IMR-90 (cell line): Measurements from ENCODE around the gene STOM. TPM values are rescaled to one million over a fixed set of nuclear protein-coding genes. Genes with fewer than 3 reads are reported as not detected.

Experiments used
- ATAC-seq: fragments of 200-7000 bp; cut with Tn5 transposase; 2 replicates; pipeline ENCODE4 v1.9.1; 2020; ENCODE audit warnings: low read depth, mild to moderate bottlenecking, moderate library complexity
- BruUV-seq: library from RNA; stranded (reverse); fragments of 400-500 nt; replicated peaks from 2 replicates; lab custom pipeline; 2021; lab: Mats Ljungman, UMichigan
- CTCF ChIA-PET: fragments of 300-600 bp; formaldehyde crosslinking; extraction: SDS; loops from one replicate; lab custom pipeline; 2021; ENCODE audit warnings: antibody characterized with exemption; lab: Yijun Ruan, JAX
- POLR2A ChIA-PET: fragments of 300-600 bp; sonication (Branson Sonifier 250); formaldehyde crosslinking; loops from one replicate; lab custom pipeline; 2022; ENCODE audit warnings: antibody characterized with exemption; ENCODE audit not compliant: unreplicated experiment; lab: Charles Lee
- DNase-seq: peaks from one replicate; pipeline ENCODE4 v3.0.0; 2013
- H2AFZ ChIP-seq: replicated peaks from 2 replicates; pipeline ENCODE3; 2013; ENCODE audit warnings: low read length, mild to moderate bottlenecking; ENCODE audit not compliant: poor library complexity
- H2AK5ac ChIP-seq: 2 replicates; pipeline ENCODE4 v1.6.1; 2013; ENCODE audit warnings: low read depth, low read length, inconsistent platforms
- H2AK9ac ChIP-seq: replicated peaks from 2 replicates; pipeline ENCODE3; 2013; ENCODE audit warnings: mild to moderate bottlenecking, low read depth, low read length, moderate library complexity; ENCODE audit not compliant: poor library complexity
- H2BK120ac ChIP-seq: 2 replicates; pipeline ENCODE4 v1.6.1; 2013; ENCODE audit warnings: low read depth, low read length, inconsistent platforms
- H2BK15ac ChIP-seq: 3 replicates; pipeline ENCODE4 v1.6.1; 2013; ENCODE audit warnings: low read depth, low read length, inconsistent platforms
- H2BK20ac ChIP-seq: 2 replicates; pipeline ENCODE4 v1.6.1; 2013; ENCODE audit warnings: low read depth, mild to moderate bottlenecking, inconsistent platforms, low read length, moderate library complexity
- H2BK5ac ChIP-seq: 2 replicates; pipeline ENCODE4 v1.6.1; 2013; ENCODE audit warnings: mild to moderate bottlenecking, low read depth, low read length, inconsistent platforms; ENCODE audit not compliant: poor library complexity, severe bottlenecking
- H3K14ac ChIP-seq: replicated peaks from 2 replicates; pipeline ENCODE4 v1.6.1; 2013; ENCODE audit warnings: low read depth, low read length, inconsistent platforms
- H3K18ac ChIP-seq: 2 replicates; pipeline ENCODE4 v1.6.1; 2013; ENCODE audit warnings: low read depth, low read length, control low read depth
- H3K23ac ChIP-seq: 2 replicates; pipeline ENCODE4 v1.6.1; 2013; ENCODE audit warnings: low read depth, low read length, inconsistent platforms
- H3K27ac ChIP-seq: 2 replicates; pipeline ENCODE4 v1.5.1; 2013; ENCODE audit warnings: mild to moderate bottlenecking, control low read depth, low read length; ENCODE audit not compliant: insufficient read depth
- H3K27me3 ChIP-seq: 2 replicates; pipeline ENCODE4 v1.6.1; 2013; ENCODE audit warnings: low read length; ENCODE audit not compliant: control insufficient read depth, insufficient read depth
- H3K36me3 ChIP-seq: 2 replicates; pipeline ENCODE4 v1.6.1; 2013; ENCODE audit warnings: low read length, mixed read lengths; ENCODE audit not compliant: control insufficient read depth, insufficient read depth
- H3K4ac ChIP-seq: 2 replicates; pipeline ENCODE4 v1.6.1; 2013; ENCODE audit warnings: low read depth, low read length, inconsistent platforms
- H3K4me1 ChIP-seq: 2 replicates; pipeline ENCODE4 v1.6.1; 2013; ENCODE audit warnings: low read length, mixed read lengths; ENCODE audit not compliant: control insufficient read depth, insufficient read depth
- H3K4me2 ChIP-seq: 2 replicates; pipeline ENCODE4 v1.6.1; 2013; ENCODE audit warnings: low read depth, mild to moderate bottlenecking, control low read depth, low read length, moderate library complexity
- H3K4me3 ChIP-seq: 2 replicates; pipeline ENCODE4 v1.5.1; 2013; ENCODE audit warnings: low read depth, mild to moderate bottlenecking, control low read depth, low read length, moderate library complexity; ENCODE audit not compliant: insufficient read depth
- H3K56ac ChIP-seq: 2 replicates; pipeline ENCODE4 v1.6.1; 2013; ENCODE audit warnings: low read length, inconsistent platforms; ENCODE audit not compliant: insufficient read depth; ENCODE audit errors: extremely low read depth
- H3K79me1 ChIP-seq, 2 experiments: 2 replicates each; pipeline ENCODE4 v1.6.1; 2013; ENCODE audit warnings: low read length in 2 of 2, inconsistent platforms in 1 of 2, low read depth in 1 of 2
- H3K9ac ChIP-seq: 2 replicates; pipeline ENCODE4 v1.6.1; 2013; ENCODE audit warnings: low read depth, low read length, control low read depth
- H3K9me1 ChIP-seq: 2 replicates; pipeline ENCODE4 v1.6.1; 2013; ENCODE audit warnings: low read length, inconsistent platforms; ENCODE audit not compliant: insufficient read depth
- H3K9me3 ChIP-seq: 2 replicates; pipeline ENCODE4 v1.6.1; 2013; ENCODE audit warnings: low read length; ENCODE audit not compliant: control insufficient read depth, insufficient read depth
- H4K20me1 ChIP-seq: 2 replicates; pipeline ENCODE4 v1.6.1; 2013; ENCODE audit warnings: low read length, inconsistent platforms; ENCODE audit not compliant: insufficient read depth
- H4K5ac ChIP-seq: 2 replicates; pipeline ENCODE4 v1.6.1; 2013; ENCODE audit warnings: mild to moderate bottlenecking, low read depth, low read length, control low read depth
- H4K8ac ChIP-seq, 2 experiments: 2 replicates each; pipeline ENCODE4 v1.6.1; 2013; ENCODE audit warnings: low read depth in 2 of 2, low read length in 2 of 2, control low read depth in 1 of 2, inconsistent platforms in 1 of 2
- H4K91ac ChIP-seq: 2 replicates; pipeline ENCODE4 v1.6.1; 2013; ENCODE audit warnings: low read depth, low read length, inconsistent platforms; ENCODE audit not compliant: insufficient read depth
- BHLHE40 ChIP-seq: fragments of 150-350 bp; IDR thresholded peaks from 2 replicates; pipeline ENCODE4 v1.6.1; 2016; ENCODE audit warnings: mild to moderate bottlenecking, low read depth, low read length
- CEBPB ChIP-seq: IDR thresholded peaks from 2 replicates; pipeline ENCODE4 v1.6.1; 2012; ENCODE audit warnings: low read depth, low read length, improper control_type of control experiment
- CHD1 ChIP-seq: IDR thresholded peaks from 2 replicates; pipeline ENCODE4 v1.6.1; 2012; ENCODE audit warnings: low read depth, low read length, improper control_type of control experiment
- CTCF ChIP-seq: conservative IDR thresholded peaks from 2 replicates; pipeline ENCODE4 v1.5.1; 2012; ENCODE audit warnings: mild to moderate bottlenecking, low read depth, low read length, improper control_type of control experiment
- ELK1 ChIP-seq: fragments of 150-350 bp; IDR thresholded peaks from 2 replicates; pipeline ENCODE4 v1.6.1; 2016; ENCODE audit warnings: low read depth, mild to moderate bottlenecking, low read length, moderate library complexity, borderline replicate concordance
- FOS ChIP-seq: fragments of 150-350 bp; IDR thresholded peaks from 2 replicates; pipeline ENCODE4 v1.6.1; 2016; ENCODE audit warnings: low read depth, low read length
- MAFK ChIP-seq: IDR thresholded peaks from 2 replicates; pipeline ENCODE4 v1.6.1; 2012; ENCODE audit warnings: low read depth, low read length, improper control_type of control experiment
- MAZ ChIP-seq: IDR thresholded peaks from 2 replicates; pipeline ENCODE4 v1.6.1; 2012; ENCODE audit warnings: low read depth, mild to moderate bottlenecking, low read length, improper control_type of control experiment, moderate library complexity, borderline replicate concordance
- MXI1 ChIP-seq: IDR thresholded peaks from 2 replicates; pipeline ENCODE4 v1.6.1; 2012; ENCODE audit warnings: low read depth, mild to moderate bottlenecking, low read length, moderate library complexity, borderline replicate concordance
- NFE2L2 ChIP-seq: fragments of 150-350 bp; IDR thresholded peaks from 2 replicates; pipeline ENCODE4 v1.6.1; 2016; ENCODE audit warnings: low read depth, mild to moderate bottlenecking, low read length
- POLR2A ChIP-seq: IDR thresholded peaks from 2 replicates; pipeline ENCODE4 v1.6.1; 2012; ENCODE audit warnings: mild to moderate bottlenecking, low read depth, low read length
- RAD21 ChIP-seq: IDR thresholded peaks from 2 replicates; pipeline ENCODE4 v1.6.1; 2012; ENCODE audit warnings: low read length, improper control_type of control experiment
- RCOR1 ChIP-seq: IDR thresholded peaks from 2 replicates; pipeline ENCODE4 v1.6.1; 2012; ENCODE audit warnings: mild to moderate bottlenecking, low read length, improper control_type of control experiment; ENCODE audit not compliant: insufficient replicate concordance
- RFX5 ChIP-seq: IDR thresholded peaks from 2 replicates; pipeline ENCODE4 v1.8.0; 2012; ENCODE audit warnings: low read depth, mild to moderate bottlenecking, low read length, moderate library complexity
- SMC3 ChIP-seq: fragments of 150-350 bp; IDR thresholded peaks from 2 replicates; pipeline ENCODE4 v1.6.1; 2016; ENCODE audit warnings: low read depth, mild to moderate bottlenecking, antibody characterized with exemption, low read length, moderate library complexity
- USF2 ChIP-seq: fragments of 150-350 bp; IDR thresholded peaks from 2 replicates; pipeline ENCODE4 v1.6.1; 2017; ENCODE audit warnings: mild to moderate bottlenecking, antibody characterized with exemption, low read length, low read depth
- WGBS, 2 experiments: methylation state at CpG; one replicate each; pipeline versions ENCODE4 v1.1.5 to v1.1.7; 2013; ENCODE audit warnings: missing lambda C conversion rate in 2 of 2; ENCODE audit not compliant: insufficient read length in 1 of 2; ENCODE audit errors: extremely low coverage in 2 of 2; 5-methylcytosine and 5-hydroxymethylcytosine counted together
- dilution Hi-C: fragments of 300-500 bp; cut with HindIII; formaldehyde crosslinking; loops from one replicate; pipeline ENCODE4 v1.14.3; 2018; ENCODE audit warnings: low sequenced_read_pairs; ENCODE audit not compliant: unreplicated experiment
- in situ Hi-C: fragments of 300-500 bp; cut with MboI; formaldehyde crosslinking; loops from 3 replicates; pipeline ENCODE4 v1.14.3; 2019; ENCODE audit warnings: low sequenced_read_pairs, inconsistent platforms, mixed read lengths
- intact Hi-C: fragments of 100-400 bp; cut with micrococcal nuclease; formaldehyde crosslinking; loops from 2 replicates; pipeline ENCODE4 v1.10.0; 2022
- polyA plus RNA-seq, 3 experiments: library from polyadenylated mRNA; depleted of rRNA; stranded (reverse); fragments of >200 nt; gene quantifications; 2 replicates each; pipeline ENCODE4 v1.2.3, GENCODE V29; 2012; ENCODE audit warnings: low replicate concordance in 1 of 3
- total RNA-seq: library from RNA; depleted of rRNA; stranded (reverse); fragments of >200 nt; gene quantifications from 2 replicates; pipeline ENCODE4 v1.2.3, GENCODE V29; 2012

STOM gene
- total and polyA plus RNA-seq, 2 of the 4 experiments (the other 2 are of a cell fraction): 78.4 to 84.8 TPM

- Histone ChIP-seq H2BK20ac (peak overlapping the region; percentile 68), H4K8ac (peak overlapping the region; percentile 39 to 70; a peak in 2 of 4 replicates), H3K9me3 (no peaks in the 10 kb centered on the region), H3K14ac (peak overlapping the region; percentile 77; the same call in 1 of the 2 replicates), H3K36me3 (peaks cover 43% of the 10 kb centered on the region), H4K5ac (peak overlapping the region; percentile 88), H2AFZ (no peak overlapping the region), H2BK15ac (peak overlapping the region; percentile 69; the same call in 2 of the 3 replicates), H2BK5ac (peak overlapping the region; percentile 91), H3K23ac (peak overlapping the region; percentile 81; the same call in 1 of the 2 replicates), H3K18ac (peak overlapping the region; percentile 93; the same call in 1 of the 2 replicates), H2AK9ac (no peak overlapping the region), H3K9ac (no peak overlapping the region), H3K27ac (peak overlapping the region; percentile 93; the same call in 1 of the 2 replicates), H4K20me1 (peaks cover 9% of the 10 kb centered on the region; the same call in 1 of the 2 replicates), H3K4me1 (peaks cover 28% of the 10 kb centered on the region), H3K56ac (peak overlapping the region; percentile 55; the same call in 1 of the 2 replicates), H3K79me1 (peaks cover 36 to 56% of the 10 kb centered on the region in 2 experiments), H4K91ac (peak overlapping the region; percentile 87; the same call in 1 of the 2 replicates), H2AK5ac (peak overlapping the region; percentile 46; the same call in 1 of the 2 replicates), H3K4me2 (no peak overlapping the region), H3K27me3 (no peaks in the 10 kb centered on the region), H3K4me3 (no peak overlapping the region), H2BK120ac (peak overlapping the region; percentile 85; the same call in 1 of the 2 replicates), H3K4ac (peak overlapping the region; percentile 91; the same call in 1 of the 2 replicates), H3K9me1 (peaks cover 24% of the 10 kb centered on the region)
- WGBS, 2 experiments: no CpG with 5 or more reads among the region's 1 CpG
- in situ Hi-C loops: no loop called here
- DNase-seq (no peak), ATAC-seq (no peak)
- CTCF ChIA-PET: interaction anchor here (1.4 kb wide), 1 partner anchor 18 kb away, joined by 4 read pairs; no protein-coding TSS in a partner anchor
- POLR2A ChIA-PET: no interaction called here
- BruUV-seq: no TSS peak
- intact Hi-C loops: loop anchor here (2.0 kb wide), 1 partner anchor 49 kb away; no protein-coding TSS in a partner anchor
- no peak for TF ChIP-seq FOS
- no peak for TF ChIP-seq ELK1
- no peak for TF ChIP-seq BHLHE40
- no peak for TF ChIP-seq CTCF
- TF ChIP-seq MAZ: no peak
- TF ChIP-seq USF2: no peak
- no peak for TF ChIP-seq CEBPB
- no peak for TF ChIP-seq RCOR1
- no peak for TF ChIP-seq CHD1
- no peak for TF ChIP-seq NFE2L2
- no peak for TF ChIP-seq POLR2A
- no peak for TF ChIP-seq RAD21
- TF ChIP-seq MXI1: no peak
- no peak for TF ChIP-seq MAFK
- no peak for TF ChIP-seq SMC3
- no peak for TF ChIP-seq RFX5
- dilution Hi-C loops: no loop called here
Measured at GRCh38 chr9:121350036-121350435, 20.0 kb downstream of the STOM start.
